Transverse colon (tissue), 3 donors: ENCODE data around the gene LGALS7.

Experiments used
- CTCF ChIP-seq, 5 experiments: fragments of 200-600 bp in 3 of 5; fragments of 450-650 bp in 2 of 5; sonication (generic) in 3 of 5; IDR thresholded peaks; 1 replicate in 2 of 5; 2 replicates in 3 of 5; pipeline ENCODE4 v1.5.1; 2016 to 2017; ENCODE audit warnings: antibody characterized with exemption in 5 of 5, inconsistent platforms in 3 of 5, mild to moderate bottlenecking in 2 of 5, moderate library complexity in 1 of 5
- POLR2A ChIP-seq: fragments of 450-650 bp; IDR thresholded peaks from one replicate; pipeline ENCODE4 v1.6.1; 2016; ENCODE audit warnings: antibody characterized with exemption, mild to moderate bottlenecking, moderate library complexity

GRCh38 chr19:38817081-38817480, 43.8 kb upstream of the LGALS7 start:
- TF ChIP-seq CTCF (IDR thresholded peaks at IDR 0.05): no peak
- no peak for TF ChIP-seq POLR2A
